Skeletal muscle tissue (tissue), 4 donors: ENCODE results near the gene TEN1. TPM values are rescaled to one million over a fixed set of nuclear protein-coding genes. Genes with fewer than 3 reads are reported as not detected.
"Not testable (repeated sequence)": the region's sequence is repeated elsewhere in the genome, so short reads cannot be mapped to it uniquely, and the experiment has no call there.

Experiments
- H3K27ac ChIP-seq: one replicate; pipeline ENCODE4 v1.7.0; 2013; ENCODE audit warnings: mild to moderate bottlenecking, low read depth, low read length, inconsistent platforms
- H3K27me3 ChIP-seq, 3 donors: one replicate each; pipeline ENCODE4 v1.7.0; 2013; ENCODE audit warnings: low read length in 3 of 3; ENCODE audit not compliant: control insufficient read depth in 3 of 3, insufficient read depth in 3 of 3
- H3K36me3 ChIP-seq, 3 donors: one replicate each; pipeline ENCODE4 v1.7.0; 2013; ENCODE audit warnings: low read length in 3 of 3; ENCODE audit not compliant: control insufficient read depth in 3 of 3, insufficient read depth in 3 of 3
- H3K4me1 ChIP-seq, 3 donors: one replicate each; pipeline ENCODE4 v1.7.0; 2013; ENCODE audit warnings: low read length in 3 of 3, mild to moderate bottlenecking in 3 of 3; ENCODE audit not compliant: control insufficient read depth in 3 of 3, insufficient read depth in 3 of 3
- H3K4me3 ChIP-seq, 3 donors: one replicate each; pipeline ENCODE4 v1.7.0; 2013; ENCODE audit warnings: low read length in 3 of 3
- H3K9ac ChIP-seq, 3 donors: one replicate each; pipeline ENCODE4 v1.7.0; 2013; ENCODE audit warnings: low read length in 3 of 3, mild to moderate bottlenecking in 3 of 3, moderate library complexity in 2 of 3, low read depth in 1 of 3
- H3K9me3 ChIP-seq, 3 donors: one replicate each; pipeline ENCODE4 v1.7.0; 2013; ENCODE audit warnings: low read length in 3 of 3; ENCODE audit not compliant: control insufficient read depth in 3 of 3
- total RNA-seq: library from RNA; depleted of rRNA; stranded (reverse); fragments of >200 nt; gene quantifications from one replicate; pipeline ENCODE4 v1.2.3, GENCODE V29; 2014
- donor health status: Osteomylitis.

The TEN1 gene
- total RNA-seq, 1 donor from 2014 or later: 3.1 TPM

GRCh38 chr17:76036497-76037261 is 57.6 kb downstream of the TEN1 start:
- Histone ChIP-seq H3K27ac (no peak overlapping the region), H3K4me1 (peaks cover 0 to 2% (median 0%) of the 10 kb centered on the region in 3 donors), H3K27me3 (peaks cover 0 to 3% (median 0%) of the 10 kb centered on the region in 3 donors), H3K36me3 (peaks cover 32 to 40% (median 39%) of the 10 kb centered on the region in 3 donors), H3K9ac (no peak overlapping the region), H3K9me3 (no peaks in the 10 kb centered on the region), H3K4me3 (no peak overlapping the region)

- Histone ChIP-seq H3K4me1 (peaks cover 0 to 2% (median 0%) of the 10 kb centered on the region in 3 donors), H3K9ac (no peak overlapping the region), H3K9me3 (no peaks in the 10 kb centered on the region), H3K4me3 (no peak overlapping the region), H3K27ac (no peak overlapping the region), H3K27me3 (no peaks in the 10 kb centered on the region), H3K36me3 (peaks cover 40 to 50% (median 50%) of the 10 kb centered on the region in 3 donors)
Measured at GRCh38 chr17:76038050-76038449, 59.0 kb downstream of the TEN1 start.

- Histone ChIP-seq H3K4me1 (peaks cover 0 to 2% (median 0%) of the 10 kb centered on the region in 3 donors), H3K9ac (no peak overlapping the region), H3K9me3 (no peaks in the 10 kb centered on the region), H3K27ac (no peak overlapping the region), H3K36me3 (peaks cover 51 to 61% (median 61%) of the 10 kb centered on the region in 3 donors), H3K4me3 (no peak overlapping the region), H3K27me3 (no peaks in the 10 kb centered on the region)
Measured at GRCh38 chr17:76039121-76039520, 60.1 kb downstream of the TEN1 start.

GRCh38 chr17:76040376-76040775 is 61.3 kb downstream of the TEN1 start:
- H3K27me3 ChIP-seq: no peaks in the 10 kb centered on the region
- H3K4me3 ChIP-seq: no peak overlapping the region
- H3K4me1 ChIP-seq: peaks cover 0 to 2% (median 0%) of the 10 kb centered on the region in 3 donors
- no peaks in the 10 kb centered on the region for H3K9me3 ChIP-seq
- peaks cover 63 to 73% (median 73%) of the 10 kb centered on the region in 3 donors for H3K36me3 ChIP-seq
- no peak overlapping the region for H3K27ac ChIP-seq
- H3K9ac ChIP-seq: no peak overlapping the region

- not testable (repeated sequence) for H3K9me3 ChIP-seq, H3K4me1 ChIP-seq, H3K9ac ChIP-seq, H3K27ac ChIP-seq, H3K4me3 ChIP-seq, H3K27me3 ChIP-seq
- peaks cover 79 to 91% (median 89%) of the 10 kb centered on the region in 3 donors for H3K36me3 ChIP-seq
Measured at GRCh38 chr17:76042868-76043267, 63.8 kb downstream of the TEN1 start.

- not testable (repeated sequence) for H3K9me3 ChIP-seq, H3K9ac ChIP-seq, H3K27me3 ChIP-seq, H3K4me3 ChIP-seq, H3K4me1 ChIP-seq, H3K27ac ChIP-seq
- peaks cover 85 to 92% (median 89%) of the 10 kb centered on the region in 3 donors for H3K36me3 ChIP-seq
Measured at GRCh38 chr17:76044475-76045007, 65.5 kb downstream of the TEN1 start.

GRCh38 chr17:76046064-76046463 is 67.0 kb downstream of the TEN1 start:
- H3K36me3 ChIP-seq: peaks cover 79 to 91% (median 87%) of the 10 kb centered on the region in 3 donors
- no peaks in the 10 kb centered on the region for H3K27me3 ChIP-seq
- H3K4me3 ChIP-seq: no peak overlapping the region
- H3K4me1 ChIP-seq: peaks cover 0 to 2% (median 0%) of the 10 kb centered on the region in 3 donors
- no peak overlapping the region for H3K9ac ChIP-seq
- no peaks in the 10 kb centered on the region for H3K9me3 ChIP-seq
- H3K27ac ChIP-seq: no peak overlapping the region

- H3K9ac ChIP-seq: no peak overlapping the region
- H3K4me1 ChIP-seq: peaks cover 0 to 3% (median 0%) of the 10 kb centered on the region in 3 donors
- no peak overlapping the region for H3K27ac ChIP-seq
- peaks cover 69 to 76% (median 75%) of the 10 kb centered on the region in 3 donors for H3K36me3 ChIP-seq
- no peaks in the 10 kb centered on the region for H3K27me3 ChIP-seq
- H3K9me3 ChIP-seq: no peaks in the 10 kb centered on the region
- H3K4me3 ChIP-seq: no peak overlapping the region
Measured at GRCh38 chr17:76048025-76048605, 69.1 kb downstream of the TEN1 start.

GRCh38 chr17:76048711-76049110 is 69.7 kb downstream of the TEN1 start:
- Histone ChIP-seq H3K36me3 (peaks cover 68 to 75% (median 74%) of the 10 kb centered on the region in 3 donors), H3K4me3 (no peak overlapping the region), H3K27ac (no peak overlapping the region), H3K4me1 (peaks cover 0 to 3% (median 0%) of the 10 kb centered on the region in 3 donors), H3K27me3 (no peaks in the 10 kb centered on the region), H3K9me3 (no peaks in the 10 kb centered on the region), H3K9ac (no peak overlapping the region)

GRCh38 chr17:76049239-76049638 is 70.2 kb downstream of the TEN1 start:
- H3K27me3 ChIP-seq: no peaks in the 10 kb centered on the region
- no peak overlapping the region for H3K9ac ChIP-seq
- H3K9me3 ChIP-seq: no peaks in the 10 kb centered on the region
- H3K4me3 ChIP-seq: no peak overlapping the region
- H3K27ac ChIP-seq: no peak overlapping the region
- peaks cover 0 to 3% (median 0%) of the 10 kb centered on the region in 3 donors for H3K4me1 ChIP-seq
- H3K36me3 ChIP-seq: peaks cover 67 to 74% (median 72%) of the 10 kb centered on the region in 3 donors
